GM12801 (cell line): ENCODE measurements around the gene SREBF2.

Experiments used
- CTCF ChIP-seq: IDR thresholded peaks from one replicate; pipeline ENCODE4 v1.5.1; 2011; ENCODE audit warnings: control low read depth; ENCODE audit not compliant: insufficient read length; ENCODE audit errors: extremely low read depth

The SREBF2 gene

DNA sequence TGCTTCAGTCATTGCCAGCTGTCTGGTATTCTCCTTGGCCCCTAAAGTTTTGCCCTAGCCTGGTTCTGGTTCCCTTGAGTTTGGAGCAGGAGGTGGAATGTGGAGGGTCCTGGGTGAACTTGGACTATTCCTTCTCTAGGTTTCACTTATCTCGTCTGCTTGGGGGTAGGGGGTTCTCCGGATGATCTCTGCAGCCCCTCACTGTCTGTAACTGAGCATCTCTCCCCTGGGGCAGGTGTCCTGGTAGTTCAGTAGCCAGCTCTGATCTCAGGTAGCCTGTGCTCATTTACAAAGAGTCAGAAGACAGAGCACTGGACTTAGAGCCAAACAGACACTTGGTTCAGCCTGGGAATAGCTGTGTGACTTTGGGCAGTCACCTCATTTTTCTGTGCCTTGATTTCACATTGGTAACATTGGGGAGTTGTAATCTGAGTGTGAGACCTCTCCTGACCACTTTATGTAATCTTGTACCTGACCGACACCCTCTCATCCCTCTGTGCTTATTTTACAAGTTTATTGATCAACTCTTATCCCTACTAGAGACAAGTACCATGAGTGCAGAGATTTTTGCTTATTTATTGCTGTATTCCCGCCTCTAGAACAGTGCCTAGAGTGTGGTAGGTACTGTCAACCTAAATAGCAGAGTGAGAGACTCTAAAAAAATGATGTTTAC, 31.6 kb upstream of the SREBF2 start:
- TF ChIP-seq CTCF: no peak

DNA sequence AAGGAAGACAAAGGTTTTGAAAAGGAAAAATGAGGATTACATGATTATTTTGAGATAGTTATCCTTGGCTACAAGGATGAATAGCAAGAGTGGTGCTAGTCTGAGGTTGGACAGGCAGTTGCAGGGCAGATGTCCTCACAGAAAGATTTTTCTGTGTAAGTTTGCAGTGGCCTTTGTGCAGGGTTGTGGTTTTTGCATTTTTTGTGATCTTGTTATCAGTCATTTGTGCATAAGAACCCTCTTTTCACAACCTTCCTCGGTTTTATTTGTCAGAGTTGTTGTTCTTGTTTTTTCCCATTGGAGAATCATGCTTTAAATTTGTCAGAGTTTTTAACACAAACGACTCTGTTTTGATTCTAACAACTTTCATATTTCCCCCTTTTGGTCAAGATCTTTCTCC, 31.0 kb upstream of the SREBF2 start:
- no peak for TF ChIP-seq CTCF

- TF ChIP-seq CTCF: no peak
These were observed 27.3 kb upstream of the SREBF2 start for GRCh38 chr22:41805639-41806038.

GRCh38 chr22:41808400-41808799, 24.5 kb upstream of the SREBF2 start:
- no peak for TF ChIP-seq CTCF

DNA sequence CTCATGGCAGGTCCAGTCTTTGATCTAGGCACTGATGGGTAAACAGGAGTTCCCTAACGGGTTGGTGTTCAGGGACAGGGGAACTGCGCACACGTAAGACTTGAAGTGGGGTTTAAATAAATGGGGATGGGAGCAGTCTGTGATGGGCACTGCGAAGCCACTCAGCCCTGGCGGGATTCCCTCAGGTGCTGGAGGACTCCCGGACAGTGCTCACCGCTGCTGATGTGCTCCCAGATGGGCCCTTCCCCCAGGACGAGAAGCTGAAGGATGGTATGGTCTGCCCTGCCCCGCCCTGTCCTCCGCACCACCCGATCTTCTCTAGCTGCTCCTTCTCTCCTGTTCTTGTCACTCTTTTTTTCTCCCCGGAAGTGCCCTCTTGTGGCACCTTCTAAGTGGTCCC, 22.9 kb upstream of the SREBF2 start:
- no peak for TF ChIP-seq CTCF

- no peak for TF ChIP-seq CTCF
These were observed 19.9 kb upstream of the SREBF2 start for GRCh38 chr22:41812805-41813545.

DNA sequence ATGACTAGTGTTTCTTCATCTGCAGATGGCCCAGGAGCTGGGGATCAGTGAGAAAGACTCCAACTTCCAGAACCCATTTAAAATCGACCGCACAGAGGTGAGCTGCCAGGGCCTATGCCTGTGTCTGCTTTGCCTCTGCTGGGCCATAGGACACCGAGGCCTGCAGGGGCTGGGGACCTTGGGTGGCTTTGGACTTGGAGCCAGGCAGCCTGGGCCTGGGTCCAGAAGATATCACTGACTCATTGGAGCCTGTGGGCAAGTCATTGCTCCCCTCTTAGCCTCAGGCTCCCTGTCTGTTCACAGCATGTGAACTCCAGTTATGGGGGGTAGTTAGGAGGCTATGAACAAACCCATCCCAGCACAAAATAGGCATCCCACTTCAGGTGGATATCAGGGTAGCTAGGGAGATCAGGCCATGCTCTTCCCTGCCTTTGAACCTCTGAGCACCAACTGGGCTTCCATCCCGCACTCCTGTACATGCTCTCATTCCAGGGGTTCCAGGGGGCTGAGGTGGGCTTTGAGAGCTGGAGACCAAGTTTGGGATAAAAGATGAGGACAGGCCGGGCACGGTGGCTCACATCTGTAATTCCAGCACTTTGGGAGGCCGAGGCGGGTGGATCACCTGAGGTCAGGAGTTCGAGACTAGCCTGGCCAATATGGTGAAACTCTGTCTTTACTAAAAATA, 19.0 kb upstream of the SREBF2 start:
- no peak for TF ChIP-seq CTCF
